B cell (primary cell): ENCODE data around the gene SIGMAR1. TPM values are rescaled to one million over a fixed set of nuclear protein-coding genes. Genes with fewer than 3 reads are reported as not detected.

Experiments used
- ATAC-seq: fragments of 200-7000 bp; cut with Tn5 transposase; one replicate; pipeline ENCODE4 v1.10.0; 2021; ENCODE audit warnings: low read depth, mild to moderate bottlenecking, moderate number of reproducible peaks, moderate library complexity
- CTCF ChIA-PET: fragments of 350-600 bp; sonication (Branson Sonifier 250); formaldehyde crosslinking; loops from one replicate; lab custom pipeline; 2021; ENCODE audit warnings: antibody characterized with exemption, inconsistent platforms; lab: Charles Lee
- POLR2A ChIA-PET: fragments of 350-600 bp; sonication (Branson Sonifier 250); formaldehyde crosslinking; loops from one replicate; lab custom pipeline; 2021; ENCODE audit warnings: antibody characterized with exemption; lab: Charles Lee
- DNase-seq: peaks from one replicate; pipeline ENCODE4 v3.0.0; 2013
- H2AFZ ChIP-seq: 2 replicates; pipeline ENCODE4 v1.6.1; 2012; ENCODE audit warnings: mild to moderate bottlenecking, low read depth, low read length; ENCODE audit not compliant: insufficient read depth, poor library complexity, severe bottlenecking
- H3K27ac ChIP-seq, 2 donors: 1 replicate in 1 of 2; 2 replicates in 1 of 2; pipeline ENCODE4 v1.5.1; 2012 to 2013; ENCODE audit warnings: low read length in 2 of 2, mild to moderate bottlenecking in 2 of 2, moderate library complexity in 1 of 2
- H3K27me3 ChIP-seq, 4 experiments: fragments of 200-600 bp in 1 of 4; sonication (generic) in 1 of 4; replicated peaks in 1 of 4; 1 replicate in 2 of 4; 2 replicates in 2 of 4; pipeline versions ENCODE4 v1.6.1 to v1.7.0; 2013 to 2016; ENCODE audit warnings: low read length in 3 of 4, mild to moderate bottlenecking in 2 of 4, mixed read lengths in 1 of 4, moderate library complexity in 1 of 4; ENCODE audit not compliant: insufficient read depth in 4 of 4, control insufficient read depth in 3 of 4; ENCODE audit errors: control extremely low read depth in 1 of 4
- H3K36me3 ChIP-seq, 2 experiments: replicated peaks in 1 of 2; 1 replicate in 1 of 2; 2 replicates in 1 of 2; pipeline versions ENCODE4 v1.6.1 to v1.7.1; 2013; ENCODE audit warnings: low read length in 1 of 2; ENCODE audit not compliant: insufficient read depth in 2 of 2, control insufficient read depth in 1 of 2; ENCODE audit errors: control extremely low read depth in 1 of 2, extremely low read depth in 1 of 2
- H3K4me1 ChIP-seq, 2 donors: fragments of 200-600 bp in 1 of 2; sonication (generic) in 1 of 2; 1 replicate in 1 of 2; 2 replicates in 1 of 2; pipeline versions ENCODE4 v1.5.1 to v1.6.1; 2013 to 2017; ENCODE audit warnings: low read length in 2 of 2; ENCODE audit not compliant: control insufficient read depth in 2 of 2, insufficient read depth in 2 of 2
- H3K4me2 ChIP-seq: replicated peaks from 2 replicates; pipeline ENCODE3; 2012; ENCODE audit warnings: mild to moderate bottlenecking, low read depth, low read length; ENCODE audit not compliant: poor library complexity, severe bottlenecking
- H3K4me3 ChIP-seq, 5 experiments: fragments of 200-600 bp in 1 of 5; sonication (generic) in 1 of 5; 1 replicate in 3 of 5; 2 replicates in 2 of 5; pipeline versions ENCODE4 v1.5.1 to v1.7.0; 2011 to 2016; ENCODE audit warnings: low read length in 4 of 5, mild to moderate bottlenecking in 4 of 5, low read depth in 2 of 5, control low read depth in 1 of 5, moderate library complexity in 1 of 5; ENCODE audit not compliant: insufficient read depth in 1 of 5; ENCODE audit errors: control extremely low read depth in 1 of 5, extremely low read depth in 1 of 5
- H3K79me2 ChIP-seq: fragments of 200-600 bp; sonication (generic); one replicate; pipeline ENCODE4 v1.6.0; 2016; ENCODE audit warnings: low read length; ENCODE audit not compliant: control insufficient read depth, insufficient read depth
- H3K9ac ChIP-seq: fragments of 200-600 bp; sonication (generic); 2 replicates; pipeline ENCODE4 v1.6.1; 2017; ENCODE audit warnings: mild to moderate bottlenecking, low read length, moderate library complexity
- H3K9me3 ChIP-seq, 3 donors: one replicate each; pipeline versions ENCODE4 v1.6.1 to v1.7.1; 2013; ENCODE audit warnings: low read length in 2 of 3; ENCODE audit not compliant: control insufficient read depth in 2 of 3, insufficient read depth in 1 of 3; ENCODE audit errors: control extremely low read depth in 1 of 3
- H4K20me1 ChIP-seq: 2 replicates; pipeline ENCODE4 v1.6.0; 2012; ENCODE audit warnings: mild to moderate bottlenecking, low read length; ENCODE audit not compliant: insufficient read depth, control insufficient read depth, poor library complexity, severe bottlenecking
- H3K27ac Mint-ChIP-seq: one replicate; pipeline ENCODE4 v1.8.0; 2021; ENCODE audit warnings: mixed read lengths
- H3K27me3 Mint-ChIP-seq: one replicate; pipeline ENCODE4 v1.8.0; 2021; ENCODE audit warnings: mixed read lengths
- H3K4me1 Mint-ChIP-seq: one replicate; pipeline ENCODE4 v1.8.0; 2021; ENCODE audit warnings: mixed read lengths
- H3K4me3 Mint-ChIP-seq: one replicate; pipeline ENCODE4 v1.8.0; 2021; ENCODE audit warnings: mixed read lengths
- H3K9me3 Mint-ChIP-seq: one replicate; pipeline ENCODE4 v1.8.0; 2022; ENCODE audit warnings: mixed read lengths; ENCODE audit not compliant: insufficient read depth
- CTCF ChIP-seq: fragments of 200-600 bp; IDR thresholded peaks from one replicate; pipeline ENCODE4 v1.8.0; 2022; ENCODE audit warnings: antibody characterized with exemption, mild to moderate bottlenecking
- EZH2 ChIP-seq: IDR thresholded peaks from 2 replicates; pipeline ENCODE4 v1.6.1; 2012; ENCODE audit warnings: borderline replicate concordance, low read depth, mild to moderate bottlenecking, moderate library complexity, low read length; ENCODE audit not compliant: insufficient read depth, poor library complexity, severe bottlenecking
- WGBS: methylation state at CpG from one replicate; pipeline ENCODE4 v1.1.5; 2013; ENCODE audit warnings: missing lambda C conversion rate; ENCODE audit not compliant: insufficient coverage; 5-methylcytosine and 5-hydroxymethylcytosine counted together
- intact Hi-C: fragments of 100-400 bp; cut with micrococcal nuclease; formaldehyde crosslinking; loops from one replicate; pipeline ENCODE4 v1.10.0; 2022
- polyA plus RNA-seq: library from polyadenylated mRNA; depleted of rRNA; stranded (reverse); fragments of >200 nt; gene quantifications from 2 replicates; pipeline ENCODE4 v1.2.3, GENCODE V29; 2012
- total RNA-seq, 2 donors: library from RNA; stranded (reverse); fragments of 120-200 nt in 1 of 2; gene quantifications; 1 replicate in 1 of 2; 2 replicates in 1 of 2; pipeline versions ENCODE4 v1.2.3 to v1.2.4, GENCODE V29; 2013 to 2022

The SIGMAR1 gene
- total and polyA plus RNA-seq, 2 donors (not counting 1 experiment from before 2014, with no cell fraction given): 21.4 to 30.7 TPM

GRCh38 chr9:34611251-34611810 is 26.3 kb downstream of the SIGMAR1 start:
- Mint-ChIP-seq H3K4me3 (peak overlapping the region; percentile 91), H3K27ac (peak overlapping the region; percentile 90), H3K9me3 (no peaks in the 10 kb centered on the region), H3K4me1 (peaks cover 22% of the 10 kb centered on the region), H3K27me3 (no peaks in the 10 kb centered on the region)
- peak overlapping the region; percentile 98 for H3K4me2 ChIP-seq
- WGBS: 73% methylated on average over 10 of the region's 10 CpGs
- CTCF ChIA-PET: interaction anchor here (0.5 to 8.3 kb wide), 9 partner anchors 9 to 456 kb away, joined by 3 to 150 read pairs (median 3); partner anchors contain the start of genes DCTN3 and SIGMAR1
- peaks cover 7 to 21% of the 10 kb centered on the region in 2 donors for H3K4me1 ChIP-seq
- H3K27ac ChIP-seq: peak overlapping the region; percentile 78 to 87
- H4K20me1 ChIP-seq: no peaks in the 10 kb centered on the region
- TF ChIP-seq CTCF (no peak), EZH2 (no peak)
- peak overlapping the region; percentile 69 to 97 (median 80) for H3K4me3 ChIP-seq
- peak overlapping the region; percentile 99 for H2AFZ ChIP-seq
- intact Hi-C loops: loop anchor here (10.0 kb wide), 1 partner anchor 797 kb away; the partner anchor contains the start of gene UBE2R2
- H3K79me2 ChIP-seq: peaks cover 9% of the 10 kb centered on the region
- POLR2A ChIA-PET: interaction anchor here (1.9 to 2.6 kb wide), 2 partner anchors 9 to 26 kb away, joined by 8 to 10 read pairs; partner anchors contain the start of genes DCTN3 and SIGMAR1
- H3K27me3 ChIP-seq: no peaks in the 10 kb centered on the region
- H3K9me3 ChIP-seq: peaks cover 0 to 7% (median 0%) of the 10 kb centered on the region in 3 donors
- DNase-seq (no peak), ATAC-seq (no peak)
- peaks cover 0 to 8% of the 10 kb centered on the region in 2 experiments for H3K36me3 ChIP-seq
- H3K9ac ChIP-seq: peak overlapping the region; percentile 98
